Lower leg skin (tissue), 3 donors: Measurements from ENCODE around the gene FHOD3.

Experiments
- POLR2A ChIP-seq, 2 donors: fragments of 450-650 bp; IDR thresholded peaks; one replicate each; pipeline ENCODE4 v1.6.1; 2016 to 2017; ENCODE audit warnings: antibody characterized with exemption in 2 of 2, mild to moderate bottlenecking in 1 of 2, moderate library complexity in 1 of 2
- TF ChIP-seq, protein P1 (sequence below), 3 donors: fragments of 450-650 bp; IDR thresholded peaks; one replicate each; pipeline ENCODE4 v1.5.1; 2016; ENCODE audit warnings: antibody characterized with exemption in 3 of 3, mild to moderate bottlenecking in 3 of 3, moderate library complexity in 2 of 3

DNA sequence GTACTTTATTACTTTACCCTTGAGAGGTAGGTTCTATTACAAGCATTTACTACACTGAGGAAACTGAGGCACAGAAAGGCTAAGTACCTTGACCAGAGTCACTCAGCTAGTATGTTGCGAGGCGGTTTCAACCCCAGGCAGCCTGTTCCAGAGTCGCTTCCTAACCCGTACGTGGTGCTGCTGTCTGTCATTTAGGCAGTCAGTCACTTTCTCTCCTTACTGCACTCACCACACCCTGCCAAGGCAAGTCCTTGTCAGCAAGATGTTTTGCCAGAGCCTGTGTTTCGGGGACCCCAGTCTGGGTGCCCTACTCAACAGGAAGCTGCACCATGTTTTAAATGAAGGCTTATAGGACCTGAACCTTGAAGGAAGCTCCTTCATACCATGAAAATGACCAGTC is 356.4 kb downstream of the FHOD3 start:
- no peak for TF ChIP-seq POLR2A (IDR thresholded peaks at IDR 0.05)
- TF ChIP-seq, protein P1, sequence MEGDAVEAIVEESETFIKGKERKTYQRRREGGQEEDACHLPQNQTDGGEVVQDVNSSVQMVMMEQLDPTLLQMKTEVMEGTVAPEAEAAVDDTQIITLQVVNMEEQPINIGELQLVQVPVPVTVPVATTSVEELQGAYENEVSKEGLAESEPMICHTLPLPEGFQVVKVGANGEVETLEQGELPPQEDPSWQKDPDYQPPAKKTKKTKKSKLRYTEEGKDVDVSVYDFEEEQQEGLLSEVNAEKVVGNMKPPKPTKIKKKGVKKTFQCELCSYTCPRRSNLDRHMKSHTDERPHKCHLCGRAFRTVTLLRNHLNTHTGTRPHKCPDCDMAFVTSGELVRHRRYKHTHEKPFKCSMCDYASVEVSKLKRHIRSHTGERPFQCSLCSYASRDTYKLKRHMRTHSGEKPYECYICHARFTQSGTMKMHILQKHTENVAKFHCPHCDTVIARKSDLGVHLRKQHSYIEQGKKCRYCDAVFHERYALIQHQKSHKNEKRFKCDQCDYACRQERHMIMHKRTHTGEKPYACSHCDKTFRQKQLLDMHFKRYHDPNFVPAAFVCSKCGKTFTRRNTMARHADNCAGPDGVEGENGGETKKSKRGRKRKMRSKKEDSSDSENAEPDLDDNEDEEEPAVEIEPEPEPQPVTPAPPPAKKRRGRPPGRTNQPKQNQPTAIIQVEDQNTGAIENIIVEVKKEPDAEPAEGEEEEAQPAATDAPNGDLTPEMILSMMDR (IDR thresholded peaks at IDR 0.05), result no peak
